ENCODE data around the gene ZNF74.

Gene ZNF74

DNA sequence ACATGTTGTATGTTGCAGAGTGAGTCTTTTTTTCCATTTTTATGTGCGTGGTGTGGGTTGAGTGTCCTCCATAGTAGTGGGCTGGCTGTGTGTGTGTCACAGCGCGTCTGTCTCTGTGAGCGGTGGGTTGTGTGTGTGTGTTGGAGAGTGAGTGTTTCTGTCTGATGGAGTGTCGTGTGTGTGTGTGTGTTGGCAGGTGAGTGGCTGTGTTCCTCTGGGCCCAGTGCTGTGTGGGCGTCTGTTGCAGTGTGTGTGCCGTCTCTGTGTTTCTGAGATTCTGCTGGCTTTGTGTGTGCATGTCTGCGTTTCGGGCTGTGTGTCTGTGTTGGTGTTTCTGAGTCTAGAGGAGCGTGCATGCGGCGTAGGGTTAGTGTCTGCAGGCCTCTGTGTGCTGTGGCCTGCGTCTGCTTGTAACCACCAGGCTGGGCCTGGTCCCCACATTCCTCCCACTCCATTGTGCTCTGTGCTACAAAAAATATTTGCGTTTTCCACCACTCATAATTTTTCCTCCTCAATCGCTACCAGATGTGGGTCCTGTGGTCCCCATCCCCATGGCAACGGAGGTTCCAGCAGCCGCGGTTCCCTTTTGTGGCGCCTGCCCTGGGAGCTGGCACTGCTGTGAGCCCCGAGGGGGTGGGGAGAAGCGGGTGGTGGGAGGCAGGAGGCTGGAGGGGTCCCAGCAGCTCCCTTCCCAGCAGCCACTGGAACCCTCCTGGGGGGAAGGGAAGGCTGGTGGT, 28.5 kb downstream of the ZNF74 start:
- no peak for DNase-seq

DNA sequence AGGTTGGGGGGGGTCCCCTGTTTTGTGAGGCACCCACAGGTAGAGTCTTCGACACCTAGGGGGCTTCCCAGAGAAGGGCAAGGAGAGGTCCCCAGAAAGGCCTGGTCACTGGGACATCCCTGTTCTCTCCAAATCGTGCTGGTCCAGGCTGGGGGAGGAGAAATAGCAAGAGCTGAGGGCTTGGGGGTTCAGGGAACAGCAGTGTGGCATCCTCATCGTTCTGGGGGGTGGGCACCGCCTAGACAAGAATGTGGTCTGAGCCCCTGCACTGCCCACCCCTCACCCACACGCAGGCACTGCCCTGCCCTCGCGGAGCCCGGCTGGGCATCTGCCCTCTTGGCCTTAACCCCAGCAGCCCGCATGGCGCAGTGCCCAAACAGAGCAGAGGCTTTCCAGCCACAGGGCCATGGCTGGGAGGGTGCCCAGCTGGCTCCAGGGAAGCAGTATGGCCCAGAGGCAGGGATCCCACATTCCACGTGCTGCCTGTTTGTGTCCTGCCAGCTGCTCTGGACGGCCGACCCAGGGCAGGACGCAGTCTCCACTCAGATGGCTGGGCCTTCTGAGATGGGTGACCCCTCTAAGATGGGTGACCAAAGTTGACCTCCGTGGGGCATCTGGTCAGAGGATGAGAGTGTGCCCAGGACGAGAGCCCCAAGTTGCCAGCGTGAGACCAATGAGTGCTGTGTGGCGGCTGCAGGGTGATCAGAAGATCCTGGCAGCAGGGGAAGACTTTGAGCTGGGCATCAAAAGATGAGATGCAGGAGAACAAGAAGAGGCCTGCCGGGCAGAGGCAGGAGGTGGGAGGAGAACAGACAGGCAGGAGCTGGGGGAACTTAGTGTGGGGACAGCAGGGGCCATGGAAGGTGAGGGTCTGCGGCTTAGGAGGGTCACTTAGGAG, 29.3 kb downstream of the ZNF74 start:
- no peak for DNase-seq

DNA sequence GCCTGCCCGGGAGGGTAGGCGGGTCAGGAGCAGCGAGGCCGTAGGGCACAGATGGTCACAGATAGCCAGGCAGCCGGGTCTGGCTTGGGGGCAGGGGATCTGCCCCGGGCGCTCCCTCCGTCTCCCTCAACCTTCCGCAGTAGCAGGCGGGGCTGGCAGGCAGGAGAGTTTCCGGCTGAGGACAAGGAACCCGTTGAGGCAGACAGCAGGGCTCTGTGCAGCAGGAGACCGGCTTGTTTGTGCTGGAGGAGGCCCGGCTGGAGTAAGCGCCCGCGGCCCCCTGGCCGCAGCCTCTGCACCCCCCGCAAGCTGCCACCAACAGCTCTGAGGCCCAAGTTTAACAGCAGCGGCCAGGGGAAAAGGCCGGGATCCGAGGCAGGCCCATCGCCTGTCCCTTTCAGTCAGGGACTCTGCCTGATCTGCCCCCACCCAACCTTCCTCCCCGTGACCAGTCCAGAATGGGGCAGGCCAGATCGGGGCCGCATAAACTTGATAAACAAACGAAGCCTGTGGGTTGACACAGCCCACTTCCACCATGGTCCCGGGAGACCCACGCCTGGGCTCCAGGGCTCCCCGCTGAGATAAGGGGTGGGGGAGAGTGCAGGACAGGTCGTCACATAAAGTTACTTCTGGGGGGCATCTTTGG, 30.1 kb downstream of the ZNF74 start:
- DNase-seq: no peak

GRCh38 chr22:20424568-20424931, 30.6 kb downstream of the ZNF74 start:
- no peak for DNase-seq

- no peak for DNase-seq
Measured at GRCh38 chr22:20424932-20425565, 31.1 kb downstream of the ZNF74 start.

- DNase-seq: no peak
Measured at GRCh38 chr22:20425566-20426258, 31.8 kb downstream of the ZNF74 start.

GRCh38 chr22:20426259-20426615, 32.3 kb downstream of the ZNF74 start:
- DNase-seq: no peak

DNA sequence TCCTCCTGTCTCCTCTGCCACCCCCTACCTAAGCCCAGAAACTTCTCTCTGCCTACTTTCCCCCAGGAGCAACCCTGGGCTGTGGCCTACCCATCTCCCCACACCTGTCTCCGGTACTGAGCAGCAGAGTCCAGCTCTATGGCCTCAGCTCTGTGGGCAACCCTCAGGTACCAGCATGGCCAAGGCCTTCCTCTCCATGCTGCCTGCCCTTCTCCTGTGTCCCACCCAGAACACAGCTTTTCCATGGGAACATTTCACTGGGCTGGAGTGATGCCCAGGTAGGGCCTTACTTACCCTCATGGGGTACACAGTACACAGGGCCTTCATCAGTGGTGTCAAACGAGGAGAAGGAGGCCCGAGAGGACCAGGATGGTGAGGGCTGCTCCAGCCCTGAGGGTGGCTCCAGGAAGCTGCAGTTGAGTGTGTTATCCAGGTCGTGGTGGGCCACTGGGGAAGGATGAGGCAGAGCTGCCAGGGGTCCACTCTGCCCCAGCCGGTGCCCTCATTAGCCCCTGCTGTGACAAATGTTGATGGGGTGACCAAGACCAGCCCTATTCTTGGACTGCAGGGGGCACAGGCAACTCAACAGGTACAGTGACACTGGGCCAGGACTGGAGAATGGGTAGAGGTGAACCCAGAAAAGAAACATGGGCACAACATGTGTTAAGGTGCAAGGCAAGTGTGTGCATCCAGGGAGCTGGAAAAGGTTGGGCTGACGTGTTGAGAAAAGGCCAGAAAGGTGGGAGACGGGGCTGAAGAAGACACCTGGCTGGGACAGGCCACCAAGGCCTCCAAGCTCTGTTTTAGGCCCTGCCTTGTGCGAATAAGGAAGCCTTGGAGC, 33.4 kb downstream of the ZNF74 start:
- no peak for DNase-seq

GRCh38 chr22:20427945-20428417, 34.0 kb downstream of the ZNF74 start:
- no peak for DNase-seq

DNA sequence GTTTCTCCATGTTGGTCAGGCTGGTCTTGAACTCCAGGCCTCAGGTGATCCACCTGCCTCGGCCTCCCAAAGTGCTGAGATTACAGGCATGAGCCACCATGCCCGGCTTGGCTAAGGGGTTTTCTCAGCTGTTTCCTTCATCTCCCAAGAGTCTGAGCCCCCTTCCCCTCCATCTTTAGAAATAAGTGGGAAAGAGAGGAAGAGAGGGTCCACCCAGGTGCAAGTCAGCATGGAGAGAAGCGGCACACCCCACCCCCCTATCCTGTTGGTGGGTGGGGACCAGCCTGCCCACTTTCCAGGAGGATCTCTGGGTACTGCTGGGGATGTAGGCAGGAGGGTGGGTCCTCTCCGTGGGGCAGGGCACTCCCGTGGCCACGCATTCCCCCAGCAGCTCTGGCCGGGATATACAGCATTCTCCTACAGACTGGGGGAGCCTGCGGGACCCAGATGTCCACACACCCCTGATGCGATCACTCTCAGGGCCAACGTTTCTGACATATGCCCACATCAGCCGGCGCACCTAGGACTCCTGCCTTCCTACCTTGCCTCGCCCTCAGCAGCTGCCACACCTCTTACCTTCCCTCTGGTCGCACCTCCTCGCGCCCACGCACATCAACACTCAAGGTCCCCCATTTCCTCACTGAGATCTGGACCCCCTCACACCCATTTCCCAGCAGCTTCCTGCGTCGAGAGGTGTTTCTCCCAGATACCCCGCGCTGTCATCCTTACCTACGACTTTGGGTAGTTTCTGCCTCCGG, 34.7 kb downstream of the ZNF74 start:
- no peak for DNase-seq

GRCh38 chr22:20429254-20430100, 35.5 kb downstream of the ZNF74 start:
- DNase-seq: peak; percentile 79 to 87

GRCh38 chr22:20430101-20430719, 36.3 kb downstream of the ZNF74 start:
- peak in 1 of 2 donors; percentile 25 for DNase-seq

GRCh38 chr22:20430720-20431510, 37.0 kb downstream of the ZNF74 start:
- DNase-seq: peak; percentile 53 to 69

- DNase-seq: no peak
Measured at GRCh38 chr22:20431511-20432192, 37.7 kb downstream of the ZNF74 start.

GRCh38 chr22:20432244-20432686, 38.3 kb downstream of the ZNF74 start:
- no peak for DNase-seq

- no peak for DNase-seq
Measured at GRCh38 chr22:20433191-20433590, 39.2 kb downstream of the ZNF74 start.

DNA sequence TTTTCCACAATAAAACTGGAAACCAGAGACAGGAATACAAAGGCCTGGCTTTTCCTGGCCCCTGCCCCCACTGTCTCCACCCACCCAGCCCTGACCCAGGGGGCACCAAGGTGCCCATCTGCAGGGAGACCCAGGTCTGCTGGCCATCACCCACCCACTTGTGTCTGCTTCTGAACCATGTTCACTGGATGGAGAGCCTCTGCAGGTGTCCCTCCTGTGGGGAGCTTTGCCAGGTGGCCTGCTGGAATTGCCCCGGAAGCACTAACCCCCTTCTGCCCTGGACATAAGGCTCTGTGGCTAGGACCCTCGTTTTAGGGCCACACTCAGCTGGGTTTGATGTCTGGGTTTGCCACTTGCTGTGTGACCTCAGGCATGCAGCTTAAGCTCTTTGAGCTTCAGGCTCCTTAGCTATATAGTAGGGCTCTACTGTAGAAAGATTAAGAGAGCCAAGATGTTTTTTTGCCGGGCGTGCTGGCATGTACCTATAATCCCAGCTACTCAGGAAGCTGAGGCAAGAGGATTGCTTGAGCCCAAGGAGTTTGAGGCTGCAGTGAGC, 39.8 kb downstream of the ZNF74 start:
- no peak for DNase-seq
